Ovary (tissue), 3 donors: ENCODE results near the gene AP2A2.

Experiments used
- CTCF ChIP-seq, 3 donors: fragments of 450-650 bp in 2 of 3; fragments of 200-600 bp in 1 of 3; IDR thresholded peaks; one replicate each; pipeline versions ENCODE4 v1.5.1 to v1.8.0; 2016 to 2022; ENCODE audit warnings: antibody characterized with exemption in 3 of 3, mild to moderate bottlenecking in 1 of 3
- POLR2A ChIP-seq: fragments of 450-650 bp; IDR thresholded peaks from one replicate; pipeline ENCODE4 v1.6.1; 2017; ENCODE audit warnings: antibody characterized with exemption, mild to moderate bottlenecking, moderate library complexity
- donor health status: DM: no; HTN: no; CAD: no.

DNA sequence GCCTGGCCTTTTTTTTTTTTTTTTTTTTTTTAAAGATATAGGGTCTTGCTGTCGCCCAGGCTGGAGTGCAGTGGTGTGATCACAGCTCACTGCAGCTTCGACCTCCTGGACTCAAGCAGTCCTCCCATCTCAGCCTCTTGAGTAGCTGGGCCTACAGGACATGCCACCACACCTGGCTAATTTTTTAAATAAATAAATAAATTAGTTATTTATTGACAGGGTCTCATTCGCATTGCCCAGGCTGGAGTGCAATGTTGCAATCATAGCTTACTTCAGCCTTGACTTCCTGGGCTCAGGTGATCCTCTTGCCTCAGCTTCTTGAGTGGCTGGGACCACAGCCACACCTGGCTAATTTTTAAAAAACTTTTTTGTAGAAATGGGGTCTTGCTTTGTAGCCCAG, 10.5 kb downstream of the AP2A2 start:
- TF ChIP-seq CTCF (IDR thresholded peaks at IDR 0.05) (no peak), POLR2A (no peak)
